Measurements from ENCODE around the gene HNRNPU.

The HNRNPU gene

DNA sequence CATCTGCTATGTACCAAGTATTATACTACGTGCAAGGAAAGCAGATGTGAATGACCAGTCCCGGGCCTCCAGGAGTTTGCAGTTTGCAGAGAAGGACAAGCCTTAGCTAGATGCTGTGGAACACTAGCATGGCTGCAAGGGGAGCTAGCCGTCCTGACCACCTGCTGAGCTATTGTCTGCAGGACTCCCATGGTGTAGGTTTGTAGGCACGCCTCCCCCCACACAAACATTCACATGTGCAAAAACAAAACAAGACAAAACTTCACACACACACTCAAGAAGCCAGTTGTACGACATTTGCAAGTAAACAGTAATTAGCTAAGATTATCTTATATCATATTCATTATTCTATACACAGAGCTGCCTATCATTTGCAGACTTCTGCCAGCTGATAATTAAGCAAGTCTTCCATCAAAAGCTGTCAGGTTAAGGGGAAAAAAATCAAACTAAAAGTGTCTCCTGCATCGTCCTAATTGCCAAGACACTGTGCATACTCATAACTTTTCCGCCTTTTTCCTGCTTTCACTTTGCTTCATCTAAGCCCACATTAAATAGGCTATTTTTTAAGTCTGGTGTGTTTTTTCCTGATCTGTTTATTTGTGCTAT lies 10.7 kb upstream of the HNRNPU start:
- H3K4me3 ChIP-seq (ENCODE audit: low read length), result no peak overlapping the region
- no peak overlapping the region for H3K9ac ChIP-seq (ENCODE audit: low read length)
- no peaks in the 10 kb centered on the region for H3K9me3 ChIP-seq (ENCODE audit: control insufficient read depth, low read length)
- no peaks in the 10 kb centered on the region for H3K4me1 ChIP-seq (ENCODE audit: control insufficient read depth, insufficient read depth, low read length)
- no peaks in the 10 kb centered on the region for H3K36me3 ChIP-seq (ENCODE audit: control insufficient read depth, insufficient read depth, low read length)
- no peaks in the 10 kb centered on the region for H3K27me3 ChIP-seq (ENCODE audit: control insufficient read depth, insufficient read depth, low read length)

DNA sequence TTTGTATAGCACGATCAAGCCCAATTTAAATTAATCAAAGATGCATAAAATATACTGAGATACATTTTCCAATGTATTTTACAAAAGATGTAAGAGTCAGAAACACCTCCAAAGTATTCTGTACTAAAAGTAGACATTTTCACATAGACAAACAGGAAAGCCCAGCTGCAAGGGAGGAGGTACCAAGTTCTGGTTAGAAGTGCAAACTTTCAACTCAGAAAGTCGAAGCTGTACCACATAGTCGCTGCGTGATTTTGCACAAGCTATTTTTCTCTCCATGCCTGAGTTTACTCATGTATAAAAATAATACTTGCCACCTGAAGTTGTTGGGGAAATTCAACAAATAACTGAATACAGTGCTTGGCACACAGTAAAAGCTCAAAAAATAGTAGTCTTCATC lies 5.6 kb upstream of the HNRNPU start:
- Histone ChIP-seq H3K9me3 (ENCODE audit: control insufficient read depth, low read length) (no peaks in the 10 kb centered on the region), H3K36me3 (ENCODE audit: control insufficient read depth, insufficient read depth, low read length) (no peaks in the 10 kb centered on the region), H3K27me3 (ENCODE audit: control insufficient read depth, insufficient read depth, low read length) (no peaks in the 10 kb centered on the region), H3K4me1 (ENCODE audit: control insufficient read depth, insufficient read depth, low read length) (peaks cover 5% of the 10 kb centered on the region), H3K9ac (ENCODE audit: low read length) (no peak overlapping the region), H3K4me3 (ENCODE audit: low read length) (no peak overlapping the region)

DNA sequence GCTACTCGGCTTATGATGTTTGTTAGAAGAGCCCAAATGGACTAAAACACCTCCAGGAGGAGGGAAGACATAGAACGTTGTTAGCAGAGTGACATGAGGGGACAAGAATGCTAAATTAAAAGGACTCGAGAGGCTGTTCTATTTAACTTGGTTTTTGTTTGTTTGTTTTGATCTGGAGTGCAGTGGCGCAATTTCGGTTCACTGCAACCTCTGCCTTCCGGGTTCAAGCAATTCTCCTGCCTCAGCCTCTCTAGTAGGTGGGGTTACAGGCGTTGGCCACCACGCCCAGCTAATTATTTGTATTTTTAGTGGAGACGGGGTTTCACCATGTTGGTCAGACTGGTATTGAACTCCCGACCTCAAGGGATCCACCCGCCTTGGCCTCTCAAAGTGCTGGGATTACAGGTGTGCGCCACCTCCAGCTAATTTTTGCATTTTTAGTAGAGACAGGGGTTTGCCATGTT lies 5.1 kb upstream of the HNRNPU start:
- no peak overlapping the region for H3K4me3 ChIP-seq (ENCODE audit: low read length)
- H3K4me1 ChIP-seq (ENCODE audit: control insufficient read depth, insufficient read depth, low read length), result peaks cover 6% of the 10 kb centered on the region
- H3K27me3 ChIP-seq (ENCODE audit: control insufficient read depth, insufficient read depth, low read length), result no peaks in the 10 kb centered on the region
- no peak overlapping the region for H3K9ac ChIP-seq (ENCODE audit: low read length)
- no peaks in the 10 kb centered on the region for H3K9me3 ChIP-seq (ENCODE audit: control insufficient read depth, low read length)
- no peaks in the 10 kb centered on the region for H3K36me3 ChIP-seq (ENCODE audit: control insufficient read depth, insufficient read depth, low read length)

DNA sequence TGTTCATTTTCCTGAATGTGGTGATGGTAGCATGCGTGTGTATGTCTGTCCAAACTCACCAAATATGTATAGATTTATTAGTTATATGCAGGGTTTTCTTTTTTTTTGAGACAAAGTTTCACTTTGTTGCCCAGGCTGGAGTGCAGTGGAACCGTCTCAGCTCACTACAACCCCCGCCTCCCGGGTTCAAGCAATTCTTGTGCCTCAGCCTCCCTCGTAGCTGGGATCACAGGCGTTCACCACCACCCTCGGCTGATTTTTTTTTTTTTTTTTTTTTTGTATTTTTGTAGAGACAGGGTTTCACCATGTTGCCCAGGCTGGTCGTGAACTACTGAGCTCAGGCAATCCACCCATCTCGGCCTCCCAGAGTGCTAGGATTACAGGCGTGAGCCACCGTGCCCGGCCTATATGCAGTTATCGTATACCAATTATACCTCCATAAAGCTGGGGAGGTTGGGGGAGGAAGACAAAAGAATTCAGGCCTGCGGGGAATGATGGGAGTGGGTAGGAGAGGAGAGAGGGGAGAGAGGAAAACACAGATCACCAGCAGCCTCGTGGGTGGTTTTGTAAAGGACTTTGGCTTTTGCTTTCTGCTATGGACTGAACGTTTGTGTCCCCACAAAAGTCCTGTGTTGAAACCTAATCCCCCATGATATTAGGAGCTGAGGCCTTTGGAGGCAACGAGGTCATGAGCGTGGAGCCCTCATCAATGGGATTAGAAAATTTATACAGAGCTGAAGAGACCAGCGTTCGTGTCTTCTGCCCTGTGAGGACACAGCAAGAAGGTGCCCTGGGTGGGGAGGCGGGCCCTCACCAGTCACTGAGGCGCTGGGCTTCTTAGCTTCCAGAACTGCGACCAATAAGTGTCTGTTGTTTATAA lies 4.4 kb upstream of the HNRNPU start:
- Histone ChIP-seq H3K9ac (ENCODE audit: low read length) (no peak overlapping the region), H3K4me1 (ENCODE audit: control insufficient read depth, insufficient read depth, low read length) (peaks cover 6% of the 10 kb centered on the region), H3K4me3 (ENCODE audit: low read length) (no peak overlapping the region), H3K9me3 (ENCODE audit: control insufficient read depth, low read length) (no peaks in the 10 kb centered on the region), H3K36me3 (ENCODE audit: control insufficient read depth, insufficient read depth, low read length) (no peaks in the 10 kb centered on the region), H3K27me3 (ENCODE audit: control insufficient read depth, insufficient read depth, low read length) (no peaks in the 10 kb centered on the region)

- Histone ChIP-seq H3K4me3 (ENCODE audit: low read length) (no peak overlapping the region), H3K27me3 (ENCODE audit: control insufficient read depth, insufficient read depth, low read length) (no peaks in the 10 kb centered on the region), H3K36me3 (ENCODE audit: control insufficient read depth, insufficient read depth, low read length) (no peaks in the 10 kb centered on the region)
These were observed 2.0 kb upstream of the HNRNPU start for GRCh38 chr1:244866355-244866754.

DNA sequence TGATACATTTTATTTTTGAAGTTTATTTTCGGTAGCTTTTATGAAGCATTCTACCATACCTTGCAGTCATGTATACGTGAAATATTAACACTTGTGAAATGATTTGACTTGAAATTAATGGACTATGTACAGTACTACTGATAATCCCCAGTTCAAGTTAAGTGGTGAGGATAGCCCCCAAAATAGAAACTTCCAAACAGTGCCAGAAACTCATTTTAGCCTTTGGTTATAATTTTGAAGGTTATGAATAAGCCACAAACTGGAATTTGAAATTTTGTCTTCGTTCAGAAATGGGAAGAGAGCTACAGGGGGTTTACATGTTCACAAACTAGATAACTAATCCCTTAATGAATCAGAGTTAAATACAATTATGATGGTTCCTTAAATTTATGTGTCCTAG lies 1.5 kb upstream of the HNRNPU start:
- H3K4me3 ChIP-seq (ENCODE audit: low read length), result no peak overlapping the region
- H3K9me3 ChIP-seq (ENCODE audit: control insufficient read depth, low read length), result no peaks in the 10 kb centered on the region
- no peaks in the 10 kb centered on the region for H3K27me3 ChIP-seq (ENCODE audit: control insufficient read depth, insufficient read depth, low read length)
- no peaks in the 10 kb centered on the region for H3K36me3 ChIP-seq (ENCODE audit: control insufficient read depth, insufficient read depth, low read length)
- H3K9ac ChIP-seq (ENCODE audit: low read length), result no peak overlapping the region
- peaks cover 16% of the 10 kb centered on the region for H3K4me1 ChIP-seq (ENCODE audit: control insufficient read depth, insufficient read depth, low read length)

More at GRCh38 chr1:244866355-244866754, 2.0 kb upstream of the HNRNPU start:
- Histone ChIP-seq H3K9me3 (ENCODE audit: control insufficient read depth, low read length) (no peaks in the 10 kb centered on the region), H3K4me1 (ENCODE audit: control insufficient read depth, insufficient read depth, low read length) (peaks cover 10% of the 10 kb centered on the region), H3K9ac (ENCODE audit: low read length) (no peak overlapping the region)

DNA sequence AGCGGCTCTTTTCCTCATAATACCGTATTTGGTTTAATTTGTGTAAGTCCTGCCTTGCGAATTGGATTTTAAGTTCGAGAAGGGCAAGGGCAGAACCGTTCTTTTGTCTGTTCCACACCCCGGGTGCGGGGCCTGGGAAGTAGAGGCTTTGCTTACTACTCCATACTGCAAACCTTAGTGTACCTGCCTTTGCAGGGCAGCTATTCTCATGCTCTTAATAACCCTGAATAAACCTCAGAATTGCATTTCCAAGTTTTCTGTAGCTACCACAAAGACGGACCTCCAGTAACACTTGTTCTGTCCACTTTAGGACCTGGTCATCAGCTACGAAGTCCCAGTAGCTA lies 657 bp upstream of the HNRNPU start:
- H3K27me3 ChIP-seq (ENCODE audit: control insufficient read depth, insufficient read depth, low read length), result no peaks in the 10 kb centered on the region
- peaks cover 23% of the 10 kb centered on the region for H3K4me1 ChIP-seq (ENCODE audit: control insufficient read depth, insufficient read depth, low read length)
- peak overlapping the region; percentile 97 for H3K9ac ChIP-seq (ENCODE audit: low read length)
- no peaks in the 10 kb centered on the region for H3K9me3 ChIP-seq (ENCODE audit: control insufficient read depth, low read length)
- no peaks in the 10 kb centered on the region for H3K36me3 ChIP-seq (ENCODE audit: control insufficient read depth, insufficient read depth, low read length)
- H3K4me3 ChIP-seq (ENCODE audit: low read length), result peak overlapping the region; percentile 58

GRCh38 chr1:244863491-244864252 lies 671 bp downstream of the HNRNPU start:
- Histone ChIP-seq H3K36me3 (ENCODE audit: control insufficient read depth, insufficient read depth, low read length) (no peaks in the 10 kb centered on the region), H3K4me1 (ENCODE audit: control insufficient read depth, insufficient read depth, low read length) (peaks cover 28% of the 10 kb centered on the region), H3K9me3 (ENCODE audit: control insufficient read depth, low read length) (no peaks in the 10 kb centered on the region), H3K27me3 (ENCODE audit: control insufficient read depth, insufficient read depth, low read length) (no peaks in the 10 kb centered on the region), H3K4me3 (ENCODE audit: low read length) (peak overlapping the region; percentile 89), H3K9ac (ENCODE audit: low read length) (peak overlapping the region; percentile 97)

DNA sequence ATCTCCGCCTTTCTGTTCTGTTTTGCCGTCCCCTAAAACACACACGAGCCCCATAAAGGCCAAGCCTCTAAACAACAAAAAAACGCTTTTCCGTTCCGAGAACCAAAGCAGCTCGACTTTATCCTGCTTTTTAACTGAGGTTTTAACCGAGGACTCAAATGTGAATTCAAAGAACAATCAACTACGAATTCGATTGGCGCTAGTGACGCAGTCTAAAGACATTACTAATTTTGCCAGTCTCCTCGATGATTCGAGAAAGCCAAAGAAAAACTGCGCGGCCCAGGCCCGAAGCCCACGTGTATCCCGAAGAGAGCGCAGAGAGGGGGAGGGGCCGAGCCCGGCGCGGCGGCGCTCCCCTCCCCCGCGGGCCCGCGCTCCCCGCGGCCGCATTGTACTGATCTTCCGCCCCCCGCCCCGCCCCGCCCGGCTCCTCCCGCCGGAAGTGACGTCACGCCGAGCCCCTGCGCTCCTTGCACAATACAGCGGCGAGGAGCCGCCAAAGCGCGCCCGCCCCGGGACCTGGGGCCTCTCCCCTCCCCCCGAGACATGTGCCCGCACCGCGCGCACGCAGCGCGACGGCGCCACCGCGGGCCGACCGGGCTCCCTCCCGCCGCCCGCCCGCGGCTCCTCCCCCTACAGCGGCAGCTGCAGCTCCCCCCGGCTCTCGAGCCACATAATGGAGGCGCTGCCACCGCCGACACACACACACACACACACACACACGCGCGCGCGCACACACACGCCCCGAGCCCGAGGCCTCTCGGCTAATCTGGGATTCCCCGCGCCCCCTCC lies 1.4 kb downstream of the HNRNPU start:
- Histone ChIP-seq H3K36me3 (ENCODE audit: control insufficient read depth, insufficient read depth, low read length) (peaks cover 2% of the 10 kb centered on the region), H3K4me3 (ENCODE audit: low read length) (peak overlapping the region; percentile 89), H3K4me1 (ENCODE audit: control insufficient read depth, insufficient read depth, low read length) (peaks cover 28% of the 10 kb centered on the region), H3K9me3 (ENCODE audit: control insufficient read depth, low read length) (no peaks in the 10 kb centered on the region), H3K27me3 (ENCODE audit: control insufficient read depth, insufficient read depth, low read length) (no peaks in the 10 kb centered on the region), H3K9ac (ENCODE audit: low read length) (peak overlapping the region; percentile 97)

- Histone ChIP-seq H3K27me3 (ENCODE audit: control insufficient read depth, insufficient read depth, low read length) (no peaks in the 10 kb centered on the region), H3K9me3 (ENCODE audit: control insufficient read depth, low read length) (no peaks in the 10 kb centered on the region), H3K9ac (ENCODE audit: low read length) (peak overlapping the region; percentile 54), H3K4me3 (ENCODE audit: low read length) (peak overlapping the region; percentile 38), H3K4me1 (ENCODE audit: control insufficient read depth, insufficient read depth, low read length) (peaks cover 28% of the 10 kb centered on the region), H3K36me3 (ENCODE audit: control insufficient read depth, insufficient read depth, low read length) (peaks cover 3% of the 10 kb centered on the region)
These were observed 2.0 kb downstream of the HNRNPU start for GRCh38 chr1:244862354-244862698.

DNA sequence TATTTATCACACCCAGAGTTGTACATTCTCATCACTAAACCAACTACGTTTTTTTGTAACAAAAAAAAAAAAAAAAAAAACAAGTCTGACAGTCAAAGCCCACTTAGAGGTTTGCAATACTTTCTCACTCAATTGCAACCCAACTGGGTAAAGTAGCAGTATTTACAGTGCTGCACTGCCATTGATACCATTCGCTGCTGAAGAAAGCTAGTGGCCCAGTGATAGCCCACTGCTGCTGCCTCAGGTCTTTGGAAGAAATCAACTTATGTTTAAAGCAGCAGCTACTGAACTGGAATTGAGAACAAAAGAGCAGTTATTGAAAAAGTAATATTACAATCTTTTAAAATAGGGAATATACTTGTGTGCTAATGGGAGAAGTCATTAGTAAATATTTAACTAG lies 2.7 kb downstream of the HNRNPU start:
- no peaks in the 10 kb centered on the region for H3K27me3 ChIP-seq (ENCODE audit: control insufficient read depth, insufficient read depth, low read length)
- H3K36me3 ChIP-seq (ENCODE audit: control insufficient read depth, insufficient read depth, low read length), result peaks cover 3% of the 10 kb centered on the region
- no peak overlapping the region for H3K4me3 ChIP-seq (ENCODE audit: low read length)
- peaks cover 28% of the 10 kb centered on the region for H3K4me1 ChIP-seq (ENCODE audit: control insufficient read depth, insufficient read depth, low read length)
- H3K9me3 ChIP-seq (ENCODE audit: control insufficient read depth, low read length), result no peaks in the 10 kb centered on the region
- peak overlapping the region; percentile 22 for H3K9ac ChIP-seq (ENCODE audit: low read length)
